Stimulated activated CD4-positive, alpha-beta T cell treated with anti-CD3 and anti-CD28 coated beads, Interleukin-4, amount 100 ng/mL, for 24 hours (primary cell): ENCODE data around the gene HEBP2.

Source experiments
- DNase-seq: peaks from one replicate; pipeline ENCODE4 v3.0.0-alpha.2; 2020

The HEBP2 gene

GRCh38 chr6:138397128-138398122 is 6.6 kb upstream of the HEBP2 start:
- no peak for DNase-seq

- DNase-seq = no peak
Observed at GRCh38 chr6:138400326-138400725, 3.7 kb upstream of the HEBP2 start.

- DNase-seq = no peak
Observed at GRCh38 chr6:138401960-138402837, 1.8 kb upstream of the HEBP2 start.

GRCh38 chr6:138402838-138403187 is 1.2 kb upstream of the HEBP2 start:
- no peak for DNase-seq

GRCh38 chr6:138403324-138403800 is 661 bp upstream of the HEBP2 start:
- peak; percentile 13 for DNase-seq

- peak; percentile 24 for DNase-seq
Observed at GRCh38 chr6:138404666-138405337, 779 bp downstream of the HEBP2 start.

- no peak for DNase-seq
Observed at GRCh38 chr6:138405816-138406413, 1.9 kb downstream of the HEBP2 start.

GRCh38 chr6:138406443-138406842 is 2.4 kb downstream of the HEBP2 start:
- no peak for DNase-seq

- no peak for DNase-seq
Observed at GRCh38 chr6:138410048-138410735, 6.2 kb downstream of the HEBP2 start.

GRCh38 chr6:138410972-138411880 is 7.2 kb downstream of the HEBP2 start:
- DNase-seq = no peak

GRCh38 chr6:138415125-138415524 is 11.1 kb downstream of the HEBP2 start:
- DNase-seq = no peak

GRCh38 chr6:138416206-138416605 is 12.2 kb downstream of the HEBP2 start:
- no peak for DNase-seq

GRCh38 chr6:138417493-138418117 is 13.6 kb downstream of the HEBP2 start:
- DNase-seq = no peak

- no peak for DNase-seq
Observed at GRCh38 chr6:138418118-138418742, 14.2 kb downstream of the HEBP2 start.

GRCh38 chr6:138419766-138420165 is 15.7 kb downstream of the HEBP2 start:
- no peak for DNase-seq

GRCh38 chr6:138420356-138420755 is 16.3 kb downstream of the HEBP2 start:
- DNase-seq = no peak

- DNase-seq = no peak
Observed at GRCh38 chr6:138421089-138421488, 17.1 kb downstream of the HEBP2 start.

GRCh38 chr6:138421608-138422007 is 17.6 kb downstream of the HEBP2 start:
- DNase-seq = no peak

- DNase-seq = no peak
Observed at GRCh38 chr6:138422861-138423260, 18.8 kb downstream of the HEBP2 start.
